AML-193 (cell line): ENCODE results near the gene RAB40B.

ENCODE experiments used
- DNase-seq, 2 experiments: peaks; one replicate each; lab custom pipeline; 2025; lab: John Stamatoyannopoulos, UW

Gene RAB40B

GRCh38 chr17:82615084-82616020 lies 83.1 kb downstream of the RAB40B start:
- DNase-seq = no peak

GRCh38 chr17:82614095-82614631 lies 84.3 kb downstream of the RAB40B start:
- no peak for DNase-seq

GRCh38 chr17:82613283-82614094 lies 85.0 kb downstream of the RAB40B start:
- DNase-seq = no peak

GRCh38 chr17:82611140-82612058 lies 87.1 kb downstream of the RAB40B start:
- no peak for DNase-seq

- DNase-seq = no peak
Measured at GRCh38 chr17:82609655-82610054, 88.8 kb downstream of the RAB40B start.

DNA sequence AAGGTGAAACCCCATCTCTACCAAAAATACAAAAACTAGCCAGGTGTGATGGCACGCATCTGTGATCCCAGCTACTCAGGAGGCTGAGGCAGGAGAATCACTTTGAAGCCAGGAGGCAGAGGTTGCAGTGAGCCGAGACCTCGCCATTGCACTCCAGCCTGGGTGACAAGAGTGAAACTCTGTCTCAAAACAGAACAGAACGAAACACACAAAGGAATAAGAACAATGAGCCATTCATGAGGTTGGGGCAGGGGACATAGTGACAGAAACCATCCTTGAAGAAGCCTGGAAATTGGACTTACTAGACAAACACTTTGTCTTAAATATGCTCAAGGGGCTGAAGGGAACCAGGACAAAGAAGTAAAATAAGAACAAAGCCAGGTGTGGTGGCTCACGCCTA lies 89.7 kb downstream of the RAB40B start:
- no peak for DNase-seq

DNA sequence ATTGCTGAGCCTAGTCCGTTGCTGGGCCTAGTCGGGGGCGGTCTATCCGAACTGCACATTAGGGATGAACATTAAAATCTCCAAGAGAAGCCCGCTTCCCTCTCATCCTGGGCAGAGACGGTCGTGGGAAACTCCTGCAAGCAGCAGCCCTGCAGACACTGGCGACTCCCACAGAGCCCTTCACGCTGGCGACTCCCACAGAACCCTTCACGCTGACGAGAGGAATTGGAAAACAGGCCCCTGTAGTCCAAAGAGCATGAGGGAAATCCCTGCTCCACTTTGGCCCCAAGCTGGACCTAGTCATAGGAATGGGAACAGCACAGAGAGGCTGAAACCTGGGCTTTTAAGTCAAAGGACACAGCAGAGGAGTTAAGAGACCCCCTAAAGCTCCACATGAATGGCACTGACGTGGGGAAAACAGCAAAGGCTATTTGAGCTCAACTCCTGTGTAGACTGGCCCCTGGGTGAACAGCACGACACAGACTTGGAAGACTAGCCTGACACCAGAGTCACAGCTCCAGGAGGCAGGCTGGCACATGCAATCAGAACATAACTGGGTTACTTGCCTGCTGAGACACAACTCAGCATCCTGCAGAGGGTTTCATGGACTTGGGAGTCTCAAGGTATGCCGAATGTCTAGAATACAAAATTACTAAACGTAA lies 92.4 kb downstream of the RAB40B start:
- DNase-seq = no peak
